Measurements from ENCODE around the gene GRK6.
A peak's percentile ranks its signal among the peaks of the same experiment; 100 is the strongest.
"Not testable (repeated sequence)": the region's sequence is repeated elsewhere in the genome, so short reads cannot be mapped to it uniquely, and the experiment has no call there.

Gene GRK6

DNA sequence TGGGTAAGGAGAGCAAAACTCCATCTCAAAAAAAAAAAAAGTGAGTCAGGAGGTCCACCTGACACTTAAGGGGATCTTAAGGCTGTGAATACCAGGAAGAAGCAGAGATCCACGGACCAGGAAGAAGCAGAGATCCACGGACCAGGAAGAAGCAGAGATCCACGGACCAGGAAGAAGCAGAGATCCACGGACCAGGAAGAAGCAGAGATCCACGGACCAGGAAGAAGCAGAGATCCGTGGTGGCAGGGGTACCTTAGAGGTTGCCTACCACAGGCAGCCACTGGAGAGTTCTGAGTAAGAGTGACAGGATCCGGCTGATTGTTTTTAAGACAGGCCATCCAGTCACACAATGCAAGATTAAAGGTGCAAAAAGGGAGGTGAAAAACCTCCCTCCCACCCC is 6.0 kb upstream of the GRK6 start:
- in situ Hi-C loops (cut with HindIII; ENCODE audit: low pct_ligation_motif_present, low pct_unique_long_range_greater_than_20kb, low sequenced_read_pairs) = not testable (repeated sequence)

DNA sequence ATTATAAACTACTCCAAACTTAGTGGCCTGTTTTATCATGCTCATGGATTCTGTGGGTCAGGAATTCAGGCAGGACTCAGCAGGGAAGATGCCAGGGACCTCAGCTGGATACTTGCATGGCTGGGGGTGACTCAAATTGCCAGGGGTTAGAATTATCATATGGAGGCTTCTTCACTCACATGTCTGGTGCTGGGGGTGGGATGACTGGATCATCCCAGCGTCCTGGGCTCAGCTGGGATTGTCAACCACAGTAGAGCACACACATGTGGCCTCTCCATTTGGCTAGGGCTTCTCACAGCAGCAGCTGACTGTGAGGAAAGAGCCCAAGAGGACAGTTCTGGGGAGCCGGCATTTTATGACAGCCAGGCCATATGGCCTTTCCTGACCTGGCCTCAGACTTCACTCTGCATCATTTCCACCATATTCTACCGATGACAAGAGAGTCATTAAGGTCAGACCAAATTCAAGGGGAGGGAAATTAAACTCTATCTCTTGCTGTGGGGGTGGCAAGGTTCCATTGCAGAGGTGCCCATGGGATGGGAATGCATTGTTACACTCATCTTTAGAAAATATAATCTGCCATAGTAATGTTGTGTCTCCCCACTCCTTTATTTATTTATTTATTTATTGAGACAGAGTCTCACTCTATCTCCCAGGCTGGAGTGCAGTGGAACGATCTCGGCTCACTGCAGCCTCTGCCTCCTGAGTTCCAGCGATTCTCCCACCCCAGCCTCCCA is 5.2 kb upstream of the GRK6 start:
- no peak for DNase-seq
- in situ Hi-C loops (cut with HindIII; ENCODE audit: low pct_ligation_motif_present, low pct_unique_long_range_greater_than_20kb, low sequenced_read_pairs) = no loop called here

More for the DNA sequence above, 6.0 kb upstream of the GRK6 start:
- not testable (repeated sequence) for DNase-seq

DNA sequence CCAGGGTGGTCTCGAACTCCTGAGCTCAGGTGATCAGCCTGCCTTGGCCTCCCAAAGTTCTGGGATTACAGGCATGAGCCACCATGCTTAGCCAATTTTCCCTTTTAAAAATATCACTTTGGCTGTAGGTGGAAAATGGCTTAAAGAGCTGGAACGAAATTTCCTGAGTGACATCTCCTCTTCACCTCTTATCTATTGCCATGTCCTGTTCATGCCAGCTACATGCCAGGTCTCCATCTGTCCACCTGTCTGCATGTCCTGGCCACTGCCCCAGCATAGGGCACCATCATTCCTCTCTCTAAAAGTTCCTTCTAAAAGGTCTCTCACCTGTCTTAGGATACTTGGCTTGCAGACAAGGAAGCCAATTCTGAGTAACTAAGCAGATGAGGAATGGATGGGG is 2.8 kb upstream of the GRK6 start:
- in situ Hi-C loops (cut with HindIII; ENCODE audit: low pct_ligation_motif_present, low pct_unique_long_range_greater_than_20kb, low sequenced_read_pairs) = no loop called here
- DNase-seq = no peak

DNA sequence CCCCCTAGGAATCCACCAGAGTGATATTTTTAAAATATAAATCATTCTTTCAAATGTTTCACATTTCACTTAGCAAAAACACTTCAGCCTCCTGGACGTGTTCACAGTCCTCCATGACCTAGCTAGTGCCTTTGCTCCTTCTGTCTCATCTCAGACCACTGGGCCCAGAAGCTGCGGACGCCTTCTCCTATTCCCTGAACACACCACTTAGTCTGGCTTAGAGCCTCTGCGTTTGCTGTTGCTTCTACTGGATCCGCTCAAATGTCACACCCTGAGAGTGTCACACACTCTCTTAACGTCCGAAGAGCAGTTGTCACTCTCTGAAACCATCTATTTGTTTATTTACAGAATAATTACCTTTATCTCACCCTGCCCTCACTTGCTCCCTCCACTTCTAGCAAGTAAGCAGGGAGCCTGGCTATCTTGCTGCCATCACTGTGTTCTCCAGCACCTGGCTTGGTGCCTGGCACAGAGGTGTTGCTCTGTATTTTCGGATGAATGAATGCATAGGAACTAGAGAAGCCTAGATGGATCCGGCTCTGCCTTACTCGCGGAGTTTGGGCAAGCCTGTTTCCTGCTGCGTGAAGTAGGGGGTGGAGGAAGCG is 1.2 kb upstream of the GRK6 start:
- no peak for DNase-seq
- in situ Hi-C loops (cut with HindIII; ENCODE audit: low pct_ligation_motif_present, low pct_unique_long_range_greater_than_20kb, low sequenced_read_pairs) = no loop called here

DNA sequence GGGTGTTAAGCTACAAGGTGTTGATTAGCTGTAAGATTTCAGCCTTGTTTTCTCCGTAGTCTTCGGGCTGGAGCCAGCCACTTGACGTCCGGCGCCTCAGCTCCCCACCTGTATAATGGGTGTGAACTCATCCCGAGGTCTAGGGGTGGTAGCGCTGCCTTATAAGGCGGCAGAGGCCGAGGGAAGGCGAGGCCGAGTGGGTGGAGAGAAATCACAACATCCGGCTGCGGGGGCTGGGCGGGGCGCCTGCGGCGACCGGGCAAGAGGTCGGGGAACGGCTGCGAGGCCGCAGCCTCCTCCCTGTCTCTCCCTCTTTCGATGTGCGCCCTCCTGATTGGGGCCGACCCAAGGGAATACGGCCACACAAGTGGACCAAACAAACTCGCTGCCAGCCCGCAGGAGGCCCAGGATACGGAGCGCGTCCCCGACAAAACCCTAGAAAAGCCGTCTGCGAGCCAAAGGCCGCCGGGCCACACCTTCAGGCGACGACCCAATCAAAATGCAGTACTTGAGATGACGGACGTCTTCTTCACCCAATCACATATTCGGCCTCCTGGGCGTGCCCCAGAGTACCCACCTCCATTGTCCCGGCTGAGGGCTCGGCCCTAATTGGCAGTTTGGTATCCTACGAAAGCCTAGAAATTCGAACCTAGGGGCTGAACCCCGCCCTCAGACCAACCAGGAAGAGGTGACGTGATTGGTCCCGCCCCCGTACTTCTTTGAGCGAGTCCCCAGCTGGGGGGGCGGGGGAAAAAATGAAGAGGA is 493 bp upstream of the GRK6 start:
- in situ Hi-C loops (cut with HindIII; ENCODE audit: low pct_ligation_motif_present, low pct_unique_long_range_greater_than_20kb, low sequenced_read_pairs) = no loop called here
- peak; percentile 99 for DNase-seq

DNA sequence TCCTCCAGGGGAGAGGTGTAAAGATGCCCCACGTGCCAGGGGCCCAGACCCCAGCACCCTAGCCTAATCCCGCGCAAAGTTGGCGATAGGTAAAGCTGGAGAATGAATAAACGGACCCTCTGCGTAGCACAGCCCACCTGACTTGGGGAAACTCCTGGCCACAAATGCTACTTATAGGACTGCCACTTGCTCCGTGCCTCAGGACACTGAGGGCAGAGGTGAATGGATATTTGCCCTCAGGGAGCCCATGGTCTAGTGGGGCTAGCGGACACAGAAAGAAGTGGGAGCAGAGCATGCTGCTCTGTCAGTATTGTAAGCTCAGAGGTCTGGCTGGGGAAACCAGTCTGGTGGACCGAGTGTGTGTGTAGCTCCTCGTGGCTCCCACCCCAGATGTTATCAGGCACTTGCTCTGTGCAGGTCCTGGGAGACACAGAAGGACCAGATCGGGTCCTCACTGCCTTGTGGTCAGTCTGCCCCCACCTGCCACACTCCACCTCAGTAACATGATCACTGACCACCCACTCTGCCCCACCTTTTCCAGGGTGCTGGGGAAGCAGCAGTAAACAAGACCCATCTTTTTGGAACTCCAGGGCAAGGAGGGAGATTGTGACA is 841 bp downstream of the GRK6 start:
- in situ Hi-C loops (cut with HindIII; ENCODE audit: low pct_ligation_motif_present, low pct_unique_long_range_greater_than_20kb, low sequenced_read_pairs) = no loop called here
- no peak for DNase-seq

DNA sequence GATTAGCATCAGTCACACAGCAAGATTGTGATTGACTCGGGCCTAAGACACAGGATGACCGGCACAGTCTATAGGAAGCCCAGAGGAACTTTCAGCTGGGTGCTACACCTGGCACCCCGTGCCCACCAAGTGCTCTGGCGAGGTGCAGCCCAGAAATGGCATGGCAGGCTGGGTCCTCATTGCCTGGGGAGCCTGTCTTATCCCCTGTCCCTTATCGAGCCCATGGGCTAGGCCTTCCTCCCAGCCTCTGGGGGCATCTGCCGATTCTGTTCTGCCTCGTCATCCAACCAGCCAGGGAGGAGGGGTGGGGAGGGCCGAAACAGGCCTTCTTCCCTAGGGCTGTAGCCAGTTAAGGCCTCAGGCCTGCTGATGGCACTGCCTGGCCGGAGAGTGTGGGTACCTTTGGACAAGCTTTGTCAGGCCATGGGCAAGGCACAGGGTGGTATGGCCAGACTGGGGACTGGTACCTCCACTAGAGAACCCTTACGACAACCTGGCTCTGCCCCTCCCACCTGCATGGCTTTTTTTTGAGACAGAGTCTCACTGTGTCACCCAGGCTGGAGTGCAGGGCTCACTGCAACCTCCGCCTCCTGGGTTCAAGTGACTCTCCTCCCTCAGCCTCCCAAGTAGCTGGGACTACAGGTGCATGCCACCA is 1.6 kb downstream of the GRK6 start:
- no peak for DNase-seq

DNA sequence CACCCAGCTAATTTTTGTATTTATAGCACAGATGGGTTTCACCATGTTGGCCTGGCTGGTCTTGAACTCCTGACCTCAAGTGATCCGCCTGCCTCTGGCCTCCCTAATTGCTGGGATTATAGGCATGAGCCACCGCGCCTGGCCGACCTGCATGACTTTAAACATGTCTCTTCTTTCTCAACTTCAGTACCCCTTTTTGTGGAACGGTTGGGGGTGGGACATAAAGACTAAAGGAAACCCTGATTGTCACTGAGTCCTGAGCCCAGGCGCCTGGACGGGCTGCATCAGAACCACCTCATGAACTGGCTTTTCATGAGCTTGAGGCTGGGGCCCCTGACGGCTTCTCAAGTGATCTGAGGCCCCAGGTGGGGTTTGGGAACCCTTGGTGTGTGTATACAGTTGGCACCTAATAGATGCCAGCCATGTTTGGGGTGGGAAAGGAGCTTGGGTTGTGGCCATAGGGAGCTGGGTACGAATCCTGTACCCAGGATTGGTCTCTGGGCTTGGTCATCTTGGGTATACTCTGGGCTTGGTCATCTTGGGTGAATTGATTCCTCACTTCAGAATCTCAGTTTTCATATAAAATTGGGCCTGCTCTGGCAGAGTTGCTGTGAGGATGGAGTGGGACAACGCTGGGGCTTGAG is 2.2 kb downstream of the GRK6 start:
- DNase-seq = no peak
- in situ Hi-C loops (cut with HindIII; ENCODE audit: low pct_ligation_motif_present, low pct_unique_long_range_greater_than_20kb, low sequenced_read_pairs) = no loop called here

More for the DNA sequence above, 1.6 kb downstream of the GRK6 start:
- in situ Hi-C loops (cut with HindIII; ENCODE audit: low pct_ligation_motif_present, low pct_unique_long_range_greater_than_20kb, low sequenced_read_pairs) = no loop called here

DNA sequence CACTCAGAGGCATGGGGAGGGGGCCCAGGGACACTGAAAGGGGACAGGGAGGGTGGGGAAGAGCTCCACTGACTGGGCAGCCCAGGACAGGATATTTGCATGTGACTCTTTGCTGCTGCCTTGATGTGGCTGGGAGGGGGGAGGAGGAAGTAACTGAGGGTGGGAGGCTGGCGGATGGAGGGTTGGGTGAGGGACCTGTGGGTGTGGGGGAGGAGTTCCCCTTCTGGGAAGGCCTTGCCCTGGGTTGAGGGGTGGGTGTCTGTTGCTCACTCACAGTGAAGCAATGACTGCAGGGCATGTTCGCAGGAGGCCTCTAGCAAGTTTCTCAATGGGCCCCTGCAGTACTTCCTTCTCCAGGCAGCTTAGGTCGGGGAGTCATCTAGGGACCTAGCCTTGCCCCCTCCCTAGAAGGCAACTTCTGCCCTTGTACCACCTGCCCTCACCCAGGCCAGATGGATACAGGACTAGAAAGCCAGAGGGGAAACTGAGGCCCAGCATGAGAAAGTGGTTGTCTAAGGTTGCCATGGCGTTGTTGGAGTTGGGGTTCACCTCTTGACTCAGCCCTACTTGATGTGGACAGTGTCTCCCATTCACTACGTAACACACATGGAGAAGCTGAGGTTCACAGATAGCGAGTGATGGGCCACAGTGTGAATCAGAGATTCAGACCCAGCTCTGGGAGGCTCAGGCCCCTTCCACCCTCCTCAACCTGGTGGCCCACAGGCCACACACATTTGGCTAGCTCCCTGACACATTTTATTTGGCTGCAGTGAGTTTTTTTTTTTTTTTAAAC is 3.0 kb downstream of the GRK6 start:
- in situ Hi-C loops (cut with HindIII; ENCODE audit: low pct_ligation_motif_present, low pct_unique_long_range_greater_than_20kb, low sequenced_read_pairs) = no loop called here
- DNase-seq = no peak

DNA sequence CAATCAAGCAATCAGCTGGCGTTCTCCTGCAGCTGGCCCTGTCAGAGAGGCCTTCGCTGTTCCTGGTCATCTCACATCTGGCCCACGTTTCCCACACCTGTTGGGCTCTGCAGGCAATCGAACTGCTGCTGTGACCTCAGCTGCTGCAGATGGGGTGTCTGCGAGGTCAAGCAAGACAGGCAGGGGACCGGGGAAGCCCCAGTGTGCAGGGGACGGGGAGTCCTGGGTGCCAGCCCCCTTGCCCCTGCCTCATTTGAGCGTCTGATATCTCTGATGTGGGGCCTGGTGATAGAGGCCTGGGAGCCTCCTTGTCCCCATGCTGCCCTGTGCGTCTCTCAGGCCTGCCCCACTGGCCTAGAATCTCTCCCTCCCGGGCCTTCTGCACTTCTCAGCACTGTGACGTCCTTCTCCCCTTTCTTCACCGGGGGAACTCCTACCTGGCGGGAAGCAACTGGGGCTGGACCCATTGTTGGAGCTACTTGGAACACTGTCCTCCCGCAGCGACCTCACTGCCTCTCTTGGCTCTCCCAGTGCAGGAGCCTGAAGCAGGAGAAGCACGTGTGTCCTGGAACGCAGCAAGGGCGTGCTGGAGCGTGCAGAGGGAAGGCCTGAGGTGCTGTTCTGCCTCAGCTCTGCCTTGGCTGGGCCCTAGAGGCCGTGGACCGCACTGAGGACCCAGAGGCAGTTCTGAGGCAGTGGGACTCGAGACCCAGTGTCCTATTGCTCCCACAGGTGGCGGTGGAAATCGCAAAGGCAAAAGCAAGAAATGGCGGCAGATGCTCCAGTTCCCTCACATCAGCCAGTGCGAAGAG is 3.9 kb downstream of the GRK6 start:
- no peak for DNase-seq
- in situ Hi-C loops (cut with HindIII; ENCODE audit: low pct_ligation_motif_present, low pct_unique_long_range_greater_than_20kb, low sequenced_read_pairs) = no loop called here

DNA sequence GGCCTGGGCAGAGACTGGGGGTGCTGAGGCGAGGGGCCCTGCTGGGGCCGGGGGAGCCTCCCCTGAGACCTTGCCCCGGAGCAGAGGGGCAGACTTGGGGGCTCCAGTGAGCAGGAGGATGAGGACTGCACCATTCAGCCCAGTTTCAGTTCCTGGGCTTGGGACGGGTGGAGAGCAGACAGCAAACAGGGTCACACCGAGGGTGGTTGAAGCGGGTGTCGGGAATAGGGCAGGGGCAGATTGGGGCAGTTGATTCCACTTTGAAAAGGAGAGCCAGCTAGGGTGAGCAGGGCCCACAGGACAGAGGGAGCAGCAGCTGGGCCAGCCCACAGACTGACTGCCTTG is 4.5 kb downstream of the GRK6 start:
- in situ Hi-C loops (cut with HindIII; ENCODE audit: low pct_ligation_motif_present, low pct_unique_long_range_greater_than_20kb, low sequenced_read_pairs) = no loop called here

DNA sequence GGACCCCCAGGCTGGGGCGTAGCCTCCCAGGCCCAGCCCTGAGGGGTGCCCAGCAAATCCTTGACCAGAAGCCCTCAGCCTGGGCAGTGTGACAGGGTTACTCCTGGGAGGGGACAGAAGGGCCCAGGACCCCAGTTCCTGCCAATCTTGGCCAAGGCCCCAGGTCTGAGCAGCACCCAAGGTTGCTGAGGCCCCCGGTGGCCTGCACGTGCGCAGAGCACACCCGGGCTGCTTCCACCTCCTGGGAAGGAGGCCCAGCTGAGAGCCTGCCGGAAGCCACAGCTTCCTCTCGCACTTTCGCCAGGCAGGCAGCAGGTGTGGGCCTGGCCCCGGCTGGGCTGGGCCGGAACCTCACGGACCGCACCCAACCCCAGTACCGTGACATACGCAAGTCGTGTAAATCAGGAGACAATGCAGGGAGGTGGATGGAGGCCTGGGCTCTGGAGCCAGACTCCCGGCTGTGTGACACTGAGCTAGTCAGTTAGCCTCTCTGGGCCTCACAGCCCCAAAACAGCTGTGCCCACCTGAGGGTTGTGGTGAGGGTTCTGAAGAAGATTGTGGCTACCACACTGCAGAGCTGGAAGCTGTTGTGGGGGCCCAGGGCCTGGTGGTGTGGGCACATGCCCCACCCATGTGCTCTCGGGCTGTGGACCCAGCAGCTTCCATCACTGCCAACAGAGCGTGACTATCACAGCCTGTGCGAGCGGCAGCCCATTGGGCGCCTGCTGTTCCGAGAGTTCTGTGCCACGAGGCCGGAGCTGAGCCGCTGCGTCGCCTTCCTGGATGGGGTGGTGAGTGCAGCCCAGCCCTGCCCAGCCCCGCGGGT is 5.1 kb downstream of the GRK6 start:
- in situ Hi-C loops (cut with HindIII; ENCODE audit: low pct_ligation_motif_present, low pct_unique_long_range_greater_than_20kb, low sequenced_read_pairs) = no loop called here
- no peak for DNase-seq

More for the DNA sequence above, 4.5 kb downstream of the GRK6 start:
- DNase-seq = no peak

DNA sequence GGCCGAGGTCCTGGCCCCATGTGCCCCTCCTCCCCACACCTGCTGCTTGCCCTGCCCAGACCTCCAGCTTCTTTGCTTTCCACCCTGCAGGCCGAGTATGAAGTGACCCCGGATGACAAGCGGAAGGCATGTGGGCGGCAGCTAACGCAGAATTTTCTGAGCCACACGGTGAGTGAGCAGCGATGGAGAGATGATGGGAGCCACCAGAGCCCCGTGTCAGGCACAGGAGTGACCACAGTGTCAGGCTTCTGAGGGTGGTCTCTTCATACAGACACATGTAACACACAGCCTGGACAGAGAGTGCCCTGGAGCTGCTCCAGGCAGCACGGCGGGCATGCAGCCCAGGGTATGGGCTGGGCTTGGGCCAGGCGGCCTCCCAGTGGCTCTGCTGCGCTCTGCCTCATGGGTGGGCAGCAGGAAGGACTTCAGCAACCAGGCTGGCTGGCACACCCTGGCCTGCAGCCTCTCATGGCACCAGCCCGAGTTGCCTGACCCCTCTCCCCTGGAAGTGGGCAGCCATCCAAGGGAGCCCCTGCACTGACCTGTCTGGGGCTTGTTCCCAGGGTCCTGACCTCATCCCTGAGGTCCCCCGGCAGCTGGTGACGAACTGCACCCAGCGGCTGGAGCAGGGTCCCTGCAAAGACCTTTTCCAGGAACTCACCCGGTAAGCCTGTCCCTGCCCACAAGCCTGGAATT is 5.8 kb downstream of the GRK6 start:
- DNase-seq = no peak
- in situ Hi-C loops (cut with HindIII; ENCODE audit: low pct_ligation_motif_present, low pct_unique_long_range_greater_than_20kb, low sequenced_read_pairs) = no loop called here

DNA sequence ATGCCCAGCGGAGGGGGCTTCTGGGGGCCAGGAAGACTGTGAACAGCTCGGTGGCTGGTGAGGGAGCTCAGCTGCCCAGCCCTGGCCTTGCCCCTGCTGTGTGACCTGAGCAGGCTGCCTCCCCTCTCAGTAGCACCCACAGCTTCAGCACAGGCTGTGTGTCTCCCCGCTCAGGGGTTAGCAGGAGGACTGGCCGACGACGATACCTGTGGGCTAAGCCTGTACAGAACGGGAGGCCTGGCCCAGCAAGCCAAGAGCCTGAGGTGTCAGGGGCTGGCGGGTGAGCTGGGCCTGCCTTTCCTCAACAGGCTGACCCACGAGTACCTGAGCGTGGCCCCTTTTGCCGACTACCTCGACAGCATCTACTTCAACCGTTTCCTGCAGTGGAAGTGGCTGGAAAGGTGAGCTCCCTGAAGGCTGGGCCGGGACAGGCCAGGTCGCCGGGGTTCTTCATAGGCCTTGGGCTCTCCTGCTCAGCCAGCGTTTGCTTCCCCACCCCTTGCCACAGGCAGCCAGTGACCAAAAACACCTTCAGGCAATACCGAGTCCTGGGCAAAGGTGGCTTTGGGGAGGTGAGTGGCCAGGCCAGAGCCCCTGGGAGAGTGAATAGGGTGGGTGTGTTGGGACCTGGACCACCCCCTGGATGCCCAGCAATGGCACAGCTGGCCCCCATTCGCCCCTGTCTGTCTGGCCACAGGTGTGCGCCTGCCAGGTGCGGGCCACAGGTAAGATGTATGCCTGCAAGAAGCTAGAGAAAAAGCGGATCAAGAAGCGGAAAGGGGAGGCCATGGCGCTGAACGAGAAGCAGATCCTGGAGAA is 6.6 kb downstream of the GRK6 start:
- in situ Hi-C loops (cut with HindIII; ENCODE audit: low pct_ligation_motif_present, low pct_unique_long_range_greater_than_20kb, low sequenced_read_pairs) = no loop called here
- no peak for DNase-seq

DNA sequence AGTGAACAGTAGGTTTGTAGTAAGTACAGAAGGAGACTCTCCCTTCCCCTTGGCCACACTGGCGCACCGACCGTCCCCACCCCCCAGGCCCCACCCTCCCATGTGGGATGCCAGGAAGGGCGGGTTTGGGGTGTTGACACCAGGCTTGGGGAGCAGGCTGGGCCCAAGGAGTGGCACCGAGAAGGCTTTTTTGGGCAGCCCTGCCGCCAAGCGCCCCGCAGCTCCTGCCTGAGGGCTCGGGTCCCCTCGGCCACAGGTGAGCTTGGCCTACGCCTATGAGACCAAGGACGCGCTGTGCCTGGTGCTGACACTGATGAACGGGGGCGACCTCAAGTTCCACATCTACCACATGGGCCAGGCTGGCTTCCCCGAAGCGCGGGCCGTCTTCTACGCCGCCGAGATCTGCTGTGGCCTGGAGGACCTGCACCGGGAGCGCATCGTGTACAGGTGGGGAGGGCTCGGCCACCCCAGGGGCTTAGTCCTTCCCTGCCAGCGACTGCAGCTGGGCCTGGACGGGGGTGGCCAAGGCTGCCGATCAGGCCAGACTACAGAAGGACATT is 7.3 kb downstream of the GRK6 start:
- DNase-seq = no peak
- in situ Hi-C loops (cut with HindIII; ENCODE audit: low pct_ligation_motif_present, low pct_unique_long_range_greater_than_20kb, low sequenced_read_pairs) = no loop called here
